Measurements from ENCODE around the gene SMNDC1. TPM values are rescaled to one million over a fixed set of nuclear protein-coding genes. Genes with fewer than 3 reads are reported as not detected.

SMNDC1 gene
- total RNA-seq, 1 experiment from 2014 or later, result 57.8 TPM

DNA sequence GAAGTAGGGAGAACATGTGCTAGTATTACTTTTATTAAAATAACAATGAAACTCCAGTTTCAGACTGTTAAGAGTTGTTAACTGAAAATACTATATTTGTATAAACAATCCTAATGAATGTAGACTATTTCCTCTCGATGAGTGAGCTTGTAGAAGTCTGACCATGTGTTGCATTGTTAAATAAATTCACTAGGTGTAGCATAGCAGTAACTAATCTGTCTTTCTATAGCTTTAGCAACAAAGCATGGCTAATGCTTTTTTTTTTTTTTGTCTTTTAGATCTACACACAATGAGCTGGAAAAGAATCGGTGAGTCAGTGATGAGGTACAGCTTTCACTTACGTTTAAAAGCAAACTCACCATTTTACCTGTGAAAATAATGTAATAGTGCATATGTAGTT, 60.2 kb downstream of the SMNDC1 start:
- DNase-seq (ENCODE audit: low spot score), result no peak
- no TSS peak for BruUV-seq (replicated peaks)
- no peaks in the 10 kb centered on the region for H3K9me3 ChIP-seq (ENCODE audit: low read depth, low read length, poor library complexity, severe bottlenecking)
- no peak overlapping the region for H3K27ac ChIP-seq (ENCODE audit: low read depth, low read length, poor library complexity, severe bottlenecking)
- H3K36me3 ChIP-seq (ENCODE audit: insufficient read depth, low read length, poor library complexity, severe bottlenecking), result no peaks in the 10 kb centered on the region
- peaks cover 38% of the 10 kb centered on the region for H3K4me1 ChIP-seq (ENCODE audit: insufficient read depth, low read length, poor library complexity, severe bottlenecking)
- intact Hi-C loops (cut with micrococcal nuclease; ENCODE audit: unreplicated experiment), result no loop called here
- H3K27me3 ChIP-seq (replicated peaks; ENCODE audit: insufficient read depth, low read depth, low read length, poor library complexity), result no peaks in the 10 kb centered on the region
- ChIA-PET POLR2A (ENCODE audit: low non-redundant PET) (no interaction called here), CTCF (no interaction called here)
- no peak overlapping the region for H3K4me3 ChIP-seq (ENCODE audit: low read depth, low read length, poor library complexity, severe bottlenecking)
- TF ChIP-seq, protein P1, sequence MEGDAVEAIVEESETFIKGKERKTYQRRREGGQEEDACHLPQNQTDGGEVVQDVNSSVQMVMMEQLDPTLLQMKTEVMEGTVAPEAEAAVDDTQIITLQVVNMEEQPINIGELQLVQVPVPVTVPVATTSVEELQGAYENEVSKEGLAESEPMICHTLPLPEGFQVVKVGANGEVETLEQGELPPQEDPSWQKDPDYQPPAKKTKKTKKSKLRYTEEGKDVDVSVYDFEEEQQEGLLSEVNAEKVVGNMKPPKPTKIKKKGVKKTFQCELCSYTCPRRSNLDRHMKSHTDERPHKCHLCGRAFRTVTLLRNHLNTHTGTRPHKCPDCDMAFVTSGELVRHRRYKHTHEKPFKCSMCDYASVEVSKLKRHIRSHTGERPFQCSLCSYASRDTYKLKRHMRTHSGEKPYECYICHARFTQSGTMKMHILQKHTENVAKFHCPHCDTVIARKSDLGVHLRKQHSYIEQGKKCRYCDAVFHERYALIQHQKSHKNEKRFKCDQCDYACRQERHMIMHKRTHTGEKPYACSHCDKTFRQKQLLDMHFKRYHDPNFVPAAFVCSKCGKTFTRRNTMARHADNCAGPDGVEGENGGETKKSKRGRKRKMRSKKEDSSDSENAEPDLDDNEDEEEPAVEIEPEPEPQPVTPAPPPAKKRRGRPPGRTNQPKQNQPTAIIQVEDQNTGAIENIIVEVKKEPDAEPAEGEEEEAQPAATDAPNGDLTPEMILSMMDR (conservative IDR thresholded peaks at IDR 0.05; ENCODE audit: low read depth, low read length), result no peak
- TF ChIP-seq EZH2 (IDR thresholded peaks at IDR 0.05; ENCODE audit: borderline replicate concordance, low read depth, low read length, poor library complexity, severe bottlenecking), result no peak

DNA sequence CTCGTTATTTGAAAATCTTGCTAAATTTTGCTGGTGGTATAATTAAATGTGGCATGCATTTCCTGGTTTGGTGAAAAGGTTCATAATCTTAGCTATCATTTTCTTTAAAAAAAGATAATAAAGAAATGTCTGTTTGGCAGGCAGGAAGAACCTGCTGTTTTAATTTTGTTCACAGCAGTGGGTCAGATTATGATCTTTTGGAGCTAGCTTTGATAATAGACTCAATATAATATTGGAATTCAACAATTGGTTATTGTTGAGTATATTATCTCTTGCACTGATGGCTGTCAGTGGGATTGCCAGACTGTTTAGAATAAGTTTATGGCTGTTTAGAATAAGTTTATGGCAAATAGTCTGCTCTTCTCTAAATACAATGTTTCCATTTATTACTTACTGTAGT, 62.2 kb downstream of the SMNDC1 start:
- H3K27ac ChIP-seq (ENCODE audit: low read depth, low read length, poor library complexity, severe bottlenecking), result no peak overlapping the region
- TF ChIP-seq, protein P1 (conservative IDR thresholded peaks at IDR 0.05; ENCODE audit: low read depth, low read length), result no peak
- no peak for TF ChIP-seq EZH2 (IDR thresholded peaks at IDR 0.05; ENCODE audit: borderline replicate concordance, low read depth, low read length, poor library complexity, severe bottlenecking)
- no TSS peak for BruUV-seq (replicated peaks)
- CTCF ChIA-PET, result interaction anchor here (0.6 kb wide), 1 partner anchor 16 kb away, joined by 3 read pairs; no protein-coding TSS in a partner anchor
- intact Hi-C loops (cut with micrococcal nuclease; ENCODE audit: unreplicated experiment), result no loop called here
- H3K4me3 ChIP-seq (ENCODE audit: low read depth, low read length, poor library complexity, severe bottlenecking), result no peak overlapping the region
- no peaks in the 10 kb centered on the region for H3K27me3 ChIP-seq (replicated peaks; ENCODE audit: insufficient read depth, low read depth, low read length, poor library complexity)
- peaks cover 38% of the 10 kb centered on the region for H3K4me1 ChIP-seq (ENCODE audit: insufficient read depth, low read length, poor library complexity, severe bottlenecking)
- POLR2A ChIA-PET (ENCODE audit: low non-redundant PET), result interaction anchor here (0.6 kb wide), 1 partner anchor 340 kb away, joined by 4 read pairs; no protein-coding TSS in a partner anchor
- no peaks in the 10 kb centered on the region for H3K36me3 ChIP-seq (ENCODE audit: insufficient read depth, low read length, poor library complexity, severe bottlenecking)
- H3K9me3 ChIP-seq (ENCODE audit: low read depth, low read length, poor library complexity, severe bottlenecking), result no peaks in the 10 kb centered on the region
- DNase-seq (ENCODE audit: low spot score), result peak; percentile 48

DNA sequence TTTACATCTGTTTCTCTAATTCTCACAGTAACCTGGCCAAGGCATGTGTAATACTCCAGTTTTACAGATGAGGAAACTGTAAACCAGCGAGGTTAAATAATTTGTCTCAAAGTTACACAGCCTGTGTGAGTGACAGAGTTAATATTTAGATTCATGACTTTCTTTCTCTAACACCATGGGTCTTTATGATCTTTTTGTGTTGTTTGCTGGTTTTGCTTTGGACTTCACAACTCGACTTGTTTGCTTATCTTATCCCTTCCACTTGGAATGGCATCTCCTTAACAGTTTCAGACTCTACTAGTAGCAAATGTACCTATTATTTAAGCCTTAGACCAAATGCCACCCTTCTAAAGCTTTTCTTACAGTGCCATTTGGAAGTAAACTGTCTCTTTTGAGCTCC, 62.9 kb downstream of the SMNDC1 start:
- POLR2A ChIA-PET (ENCODE audit: low non-redundant PET), result interaction anchor here (0.6 kb wide), 1 partner anchor 340 kb away, joined by 4 read pairs; no protein-coding TSS in a partner anchor
- no peak for DNase-seq (ENCODE audit: low spot score)
- Histone ChIP-seq H3K27me3 (replicated peaks; ENCODE audit: insufficient read depth, low read depth, low read length, poor library complexity) (no peaks in the 10 kb centered on the region), H3K27ac (ENCODE audit: low read depth, low read length, poor library complexity, severe bottlenecking) (peak overlapping the region; percentile 3), H3K4me1 (ENCODE audit: insufficient read depth, low read length, poor library complexity, severe bottlenecking) (peaks cover 38% of the 10 kb centered on the region), H3K36me3 (ENCODE audit: insufficient read depth, low read length, poor library complexity, severe bottlenecking) (no peaks in the 10 kb centered on the region), H3K4me3 (ENCODE audit: low read depth, low read length, poor library complexity, severe bottlenecking) (no peak overlapping the region), H3K9me3 (ENCODE audit: low read depth, low read length, poor library complexity, severe bottlenecking) (no peaks in the 10 kb centered on the region)
- intact Hi-C loops (cut with micrococcal nuclease; ENCODE audit: unreplicated experiment), result no loop called here
- TF ChIP-seq, protein P1 (conservative IDR thresholded peaks at IDR 0.05; ENCODE audit: low read depth, low read length), result no peak
- no peak for TF ChIP-seq EZH2 (IDR thresholded peaks at IDR 0.05; ENCODE audit: borderline replicate concordance, low read depth, low read length, poor library complexity, severe bottlenecking)
- CTCF ChIA-PET, result interaction anchor here (0.6 kb wide), 1 partner anchor 123 kb away, joined by 3 read pairs; no protein-coding TSS in a partner anchor
- BruUV-seq (replicated peaks), result no TSS peak

Measured in A673 (cell line).